Large intestine (tissue), 3 donors: ENCODE measurements around the gene FZR1. TPM values are rescaled to one million over a fixed set of nuclear protein-coding genes. Genes with fewer than 3 reads are reported as not detected.

Source experiments
- DNase-seq, 2 donors: peaks; one replicate each; pipeline versions ENCODE4 v3.0.0 to v3.0.0-alpha.2; 2013
- H3K27ac ChIP-seq: one replicate; pipeline ENCODE4 v1.5.1; 2013; ENCODE audit warnings: low read length
- H3K27me3 ChIP-seq: 2 replicates; pipeline ENCODE4 v1.6.1; 2013; ENCODE audit warnings: low read length; ENCODE audit not compliant: control insufficient read depth, insufficient read depth
- H3K36me3 ChIP-seq: 2 replicates; pipeline ENCODE4 v1.6.1; 2013; ENCODE audit warnings: low read length; ENCODE audit not compliant: control insufficient read depth, insufficient read depth
- H3K4me1 ChIP-seq: one replicate; pipeline ENCODE4 v1.6.1; 2013; ENCODE audit warnings: low read length; ENCODE audit not compliant: control insufficient read depth, insufficient read depth
- H3K4me3 ChIP-seq: one replicate; pipeline ENCODE4 v1.5.1; 2013; ENCODE audit warnings: low read length
- H3K9me3 ChIP-seq: one replicate; pipeline ENCODE4 v1.6.1; 2013; ENCODE audit warnings: mild to moderate bottlenecking, low read depth, low read length, moderate library complexity; ENCODE audit not compliant: control insufficient read depth
- WGBS: methylation state at CpG from one replicate; pipeline ENCODE4 v1.1.5; 2013; ENCODE audit warnings: low lambda C conversion rate; ENCODE audit not compliant: insufficient coverage; 5-methylcytosine and 5-hydroxymethylcytosine counted together
- polyA plus RNA-seq: library from polyadenylated mRNA; unstranded; fragments of 120-200 nt; gene quantifications from one replicate; pipeline ENCODE4 v1.2.1, GENCODE V29; 2013

FZR1 gene
- polyA plus RNA-seq, 1 donor, result 42.5 TPM

DNA sequence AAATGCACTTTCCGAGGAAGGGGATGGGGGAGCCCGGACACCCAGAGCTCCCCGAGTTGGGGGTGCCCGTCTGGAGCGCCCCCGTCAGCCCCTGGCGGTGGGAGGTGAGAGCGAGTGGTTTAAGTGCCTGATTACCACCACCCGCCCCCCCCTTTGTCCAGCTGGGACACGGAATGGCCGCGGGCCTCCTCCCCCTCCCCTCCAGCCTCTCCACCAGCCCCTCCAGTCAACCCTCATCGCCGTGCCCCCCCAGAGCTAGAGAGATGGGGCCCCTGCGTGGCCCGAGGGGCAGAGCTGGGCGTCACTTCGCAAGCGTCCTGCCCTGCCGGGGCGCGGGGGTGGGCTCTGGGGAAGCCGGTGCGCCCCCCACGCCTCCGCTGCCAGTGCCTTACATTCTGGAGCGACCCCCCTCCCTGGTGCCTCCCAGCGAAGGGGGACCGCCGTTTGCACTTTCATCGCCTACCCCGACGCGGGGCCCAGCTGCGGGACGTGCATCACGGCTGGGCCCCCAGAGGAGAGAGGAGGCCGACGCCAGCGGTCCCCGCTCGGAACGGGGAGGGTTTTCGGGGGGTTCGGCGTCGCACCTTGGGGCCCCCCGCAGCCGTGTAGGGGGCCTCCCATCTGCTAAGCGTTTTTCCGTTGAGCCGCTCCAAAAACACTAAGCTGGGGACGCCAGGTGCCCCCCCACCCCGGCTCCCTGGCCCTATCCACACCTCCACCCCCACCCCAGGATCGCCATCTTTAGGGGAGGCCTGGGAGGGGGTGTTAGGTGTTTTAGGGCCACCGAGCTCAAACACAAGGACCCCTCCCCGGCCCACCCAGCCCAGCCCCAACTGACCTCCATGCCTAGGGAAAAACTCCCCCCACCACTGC lies 42.2 kb upstream of the FZR1 start:
- Histone ChIP-seq H3K27me3 (peaks cover 18% of the 10 kb centered on the region), H3K4me3 (no peak overlapping the region), H3K9me3 (peaks cover 31% of the 10 kb centered on the region), H3K4me1 (peaks cover 12% of the 10 kb centered on the region), H3K27ac (no peak overlapping the region), H3K36me3 (peaks cover 2% of the 10 kb centered on the region)
- DNase-seq, result no peak
- no CpG with 5 or more reads among the region's 57 CpGs for WGBS

- Histone ChIP-seq H3K27me3 (peaks cover 18% of the 10 kb centered on the region), H3K36me3 (peaks cover 2% of the 10 kb centered on the region), H3K27ac (no peak overlapping the region), H3K4me3 (no peak overlapping the region), H3K4me1 (peaks cover 6% of the 10 kb centered on the region), H3K9me3 (peaks cover 31% of the 10 kb centered on the region)
- WGBS, result 17% methylated on average over 1 of the region's 31 CpGs
- no peak for DNase-seq
Measured at GRCh38 chr19:3464587-3465235, 41.4 kb upstream of the FZR1 start.

DNA sequence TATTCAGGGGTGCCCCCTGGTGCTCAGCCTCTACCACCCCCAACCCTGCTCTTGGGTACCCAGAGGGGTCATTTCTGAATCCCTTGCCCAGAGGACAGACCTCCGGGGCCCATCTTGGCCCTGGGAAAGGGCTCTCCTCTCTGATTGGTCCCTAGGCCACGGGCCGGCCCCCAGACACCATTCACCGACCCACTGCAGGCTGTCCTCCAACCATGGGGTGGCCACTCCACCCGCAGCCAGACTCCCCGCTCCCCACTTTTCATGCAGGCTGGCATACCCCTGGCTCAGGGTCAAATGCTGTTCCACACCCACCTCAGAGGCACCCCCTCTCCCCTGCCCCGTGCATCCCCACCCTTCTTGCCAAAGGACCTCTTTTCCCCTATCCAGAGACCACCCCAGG lies 40.6 kb upstream of the FZR1 start:
- WGBS, result no CpG with 5 or more reads among the region's 7 CpGs
- peaks cover 18% of the 10 kb centered on the region for H3K27me3 ChIP-seq
- DNase-seq, result no peak
- H3K9me3 ChIP-seq, result peaks cover 31% of the 10 kb centered on the region
- H3K4me1 ChIP-seq, result peaks cover 2% of the 10 kb centered on the region
- H3K36me3 ChIP-seq, result no peaks in the 10 kb centered on the region
- H3K27ac ChIP-seq, result no peak overlapping the region
- H3K4me3 ChIP-seq, result no peak overlapping the region

- Histone ChIP-seq H3K36me3 (no peaks in the 10 kb centered on the region), H3K9me3 (peaks cover 31% of the 10 kb centered on the region), H3K4me3 (no peak overlapping the region), H3K4me1 (peaks cover 2% of the 10 kb centered on the region), H3K27me3 (peaks cover 18% of the 10 kb centered on the region), H3K27ac (no peak overlapping the region)
- WGBS, result no CpG with 5 or more reads among the region's 9 CpGs
- DNase-seq, result no peak
Measured at GRCh38 chr19:3466635-3467034, 39.5 kb upstream of the FZR1 start.

DNA sequence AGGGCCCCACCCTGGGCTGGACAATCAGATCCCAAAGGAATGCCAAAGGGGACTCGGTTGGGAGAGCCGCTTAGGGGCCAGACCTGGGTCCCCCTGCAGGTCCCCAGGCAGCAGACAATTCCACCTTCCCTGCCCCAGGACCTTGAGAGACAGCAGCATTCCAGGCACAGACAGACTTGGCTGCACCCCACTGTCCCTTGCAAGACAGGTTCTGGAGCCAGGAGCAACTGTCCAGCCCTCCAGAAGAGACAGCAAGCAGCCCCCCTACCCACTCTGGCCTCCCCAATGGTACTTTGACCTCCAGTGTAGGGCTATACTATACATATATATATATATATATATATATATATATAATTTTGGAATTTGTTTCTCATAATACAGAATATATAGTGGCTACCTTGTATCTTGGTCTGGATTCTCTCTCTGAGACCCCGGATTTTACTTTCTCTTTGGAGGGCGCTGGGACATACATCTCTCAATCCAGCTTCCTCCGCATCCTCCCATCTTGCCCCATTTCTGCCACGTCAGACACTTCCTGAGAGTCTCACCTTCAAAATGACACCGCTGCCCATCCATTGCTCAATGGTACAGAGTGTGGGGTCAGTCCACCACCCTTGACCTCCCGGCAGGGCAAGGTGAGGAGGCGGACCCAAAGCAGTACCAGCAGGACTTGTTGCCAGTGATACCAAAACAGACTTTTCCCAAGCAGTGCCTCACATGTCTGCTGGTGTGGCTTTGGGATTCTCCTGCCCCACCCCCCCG lies 38.5 kb upstream of the FZR1 start:
- H3K27me3 ChIP-seq, result peaks cover 18% of the 10 kb centered on the region
- no peak overlapping the region for H3K27ac ChIP-seq
- no peak for DNase-seq
- WGBS, result no CpG with 5 or more reads among the region's 10 CpGs
- no peak overlapping the region for H3K4me3 ChIP-seq
- peaks cover 31% of the 10 kb centered on the region for H3K9me3 ChIP-seq
- H3K4me1 ChIP-seq, result peaks cover 8% of the 10 kb centered on the region
- H3K36me3 ChIP-seq, result peaks cover 2% of the 10 kb centered on the region

GRCh38 chr19:3468211-3468610 lies 37.9 kb upstream of the FZR1 start:
- Histone ChIP-seq H3K27ac (no peak overlapping the region), H3K27me3 (peaks cover 18% of the 10 kb centered on the region), H3K36me3 (peaks cover 3% of the 10 kb centered on the region), H3K4me3 (no peak overlapping the region), H3K4me1 (peaks cover 14% of the 10 kb centered on the region), H3K9me3 (peaks cover 31% of the 10 kb centered on the region)
- WGBS, result no CpG with 5 or more reads among the region's 3 CpGs
- DNase-seq, result no peak

GRCh38 chr19:3469638-3470499 lies 36.2 kb upstream of the FZR1 start:
- Histone ChIP-seq H3K27ac (no peak overlapping the region), H3K4me3 (no peak overlapping the region), H3K4me1 (peaks cover 25% of the 10 kb centered on the region), H3K9me3 (peaks cover 28% of the 10 kb centered on the region), H3K27me3 (peaks cover 9% of the 10 kb centered on the region), H3K36me3 (peaks cover 9% of the 10 kb centered on the region)
- WGBS, result no CpG with 5 or more reads among the region's 14 CpGs
- no peak for DNase-seq

GRCh38 chr19:3470500-3471128 lies 35.5 kb upstream of the FZR1 start:
- DNase-seq, result no peak
- Histone ChIP-seq H3K9me3 (peaks cover 25% of the 10 kb centered on the region), H3K27me3 (peaks cover 3% of the 10 kb centered on the region), H3K27ac (no peak overlapping the region), H3K36me3 (peaks cover 17% of the 10 kb centered on the region), H3K4me1 (peaks cover 31% of the 10 kb centered on the region), H3K4me3 (no peak overlapping the region)
- WGBS, result 100% methylated on average over 2 of the region's 11 CpGs

DNA sequence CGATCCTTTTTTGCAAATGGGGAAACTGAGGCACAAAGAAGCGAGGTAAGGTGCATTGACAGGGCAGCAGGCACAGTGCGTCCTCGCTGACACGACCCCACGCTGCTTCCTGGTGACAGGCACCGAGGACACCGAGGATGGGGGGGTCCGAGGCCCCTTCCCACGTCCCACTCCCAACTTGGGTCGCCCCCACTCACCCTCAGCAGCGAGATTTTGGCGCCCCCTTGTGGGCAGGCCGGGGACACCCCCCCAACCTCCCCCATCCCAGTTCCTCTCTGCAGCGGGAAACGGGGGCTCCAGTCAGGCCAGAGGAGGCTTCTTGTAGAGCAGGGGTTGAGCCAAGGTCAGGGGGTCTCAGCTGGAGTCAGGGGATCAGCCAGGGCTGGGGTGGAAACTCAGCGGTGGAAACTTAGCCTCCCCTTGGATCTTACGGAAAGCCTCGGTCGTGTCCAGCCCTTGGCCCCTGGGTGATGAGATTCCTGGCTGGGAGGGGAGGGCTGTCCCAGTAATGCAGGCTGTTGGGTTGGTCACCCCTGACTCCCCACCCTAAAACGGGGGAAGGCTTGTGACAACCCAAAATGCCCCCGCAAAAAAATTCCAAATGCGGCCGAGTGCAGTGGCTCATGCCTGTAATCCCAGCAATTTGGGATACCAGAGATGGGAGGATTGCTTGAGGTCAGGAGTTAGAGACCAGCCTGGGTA lies 34.0 kb upstream of the FZR1 start:
- H3K9me3 ChIP-seq, result peaks cover 11% of the 10 kb centered on the region
- peak overlapping the region; percentile 85 for H3K27ac ChIP-seq
- H3K27me3 ChIP-seq, result no peaks in the 10 kb centered on the region
- peaks cover 31% of the 10 kb centered on the region for H3K4me1 ChIP-seq
- H3K4me3 ChIP-seq, result no peak overlapping the region
- no CpG with 5 or more reads among the region's 24 CpGs for WGBS
- H3K36me3 ChIP-seq, result peaks cover 27% of the 10 kb centered on the region
- no peak for DNase-seq
